ENCODE measurements around the gene ZBTB25.

GRCh38 chr14:64411001-64411400, 92.6 kb downstream of the ZBTB25 start:
- TF ChIP-seq CTCF (IDR thresholded peaks at IDR 0.05) (no peak), POLR2AphosphoS5 (IDR thresholded peaks at IDR 0.05) (no peak), POLR2A (IDR thresholded peaks at IDR 0.05) (no peak), EP300 (IDR thresholded peaks at IDR 0.05) (no peak)

All from sigmoid colon (tissue), 4 donors.